ENCODE data around the gene FNDC10. TPM values are rescaled to one million over a fixed set of nuclear protein-coding genes. Genes with fewer than 3 reads are reported as not detected.
A peak's percentile ranks its signal among the peaks of the same experiment; 100 is the strongest.

FNDC10 gene
- total and polyA plus RNA-seq, 2 donors (not counting 3 experiments of a cell fraction or from before 2014, with no cell fraction given) = 1.5 to 2.3 TPM

DNA sequence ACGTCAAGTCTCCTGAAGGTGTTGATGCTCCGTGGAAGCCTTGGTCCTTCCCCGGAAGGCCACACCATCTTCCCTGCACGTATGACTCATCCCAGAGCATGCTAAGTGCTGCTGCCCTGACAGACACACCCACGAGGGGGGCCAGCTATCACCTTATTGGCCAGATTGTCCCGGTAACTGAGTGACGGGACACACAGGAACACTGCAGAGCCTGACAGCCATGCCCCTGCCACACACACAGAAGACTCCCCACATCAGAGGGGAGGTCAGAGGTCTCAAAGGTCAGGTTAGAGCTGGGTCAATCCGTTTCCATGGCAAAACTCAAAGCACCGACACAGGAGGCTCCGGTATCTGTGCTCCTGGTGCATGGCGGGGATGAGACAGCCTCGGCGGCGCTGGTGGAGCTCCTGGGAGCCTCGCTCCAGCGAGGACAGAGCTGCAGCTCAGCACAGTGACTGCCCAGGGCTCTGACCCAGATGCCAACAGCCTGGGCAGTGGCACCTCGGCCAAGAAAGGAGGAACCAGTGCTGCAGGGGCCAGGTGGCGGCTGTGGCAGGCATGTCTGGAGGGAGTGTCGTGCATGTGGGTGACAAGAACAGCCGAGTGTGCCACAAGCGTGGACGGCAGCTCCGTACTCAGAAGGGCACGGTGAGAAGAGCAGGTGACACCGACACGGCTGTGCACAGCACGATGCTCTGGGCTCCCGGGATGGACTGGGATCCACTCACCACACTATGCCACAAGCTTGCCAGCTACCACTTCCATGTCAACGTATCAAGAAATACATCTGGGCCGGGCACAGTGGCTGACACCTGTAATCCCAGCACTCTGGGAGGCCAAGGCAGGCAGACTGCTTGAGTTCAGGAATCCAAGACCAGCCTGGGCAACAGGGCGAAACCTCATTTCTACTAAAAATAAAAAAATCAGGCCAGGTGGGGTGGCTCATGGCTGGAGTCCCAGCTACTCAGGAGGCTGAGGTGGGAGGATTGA, 44.7 kb downstream of the FNDC10 start:
- FAIRE-seq = no peak
- Histone ChIP-seq H3K9ac (replicated peaks; ENCODE audit: extremely low read depth, insufficient read depth, low read length) (no peak overlapping the region), H3K27me3 (ENCODE audit: control insufficient read depth in 2 of 2, insufficient read depth in 2 of 2, low read length in 2 of 2) (no peaks in the 10 kb centered on the region), H4K20me1 (replicated peaks; ENCODE audit: control insufficient read depth, extremely low read depth, insufficient read depth, low read length) (no peaks in the 10 kb centered on the region), H3K4me2 (ENCODE audit: insufficient read depth, low read length) (no peak overlapping the region), H2AFZ (ENCODE audit: low read depth, low read length) (no peak overlapping the region), H3K4me1 (ENCODE audit: control insufficient read depth, extremely low read depth, insufficient read depth, low read length) (no peaks in the 10 kb centered on the region), H3K9me3 (replicated peaks; ENCODE audit: control insufficient read depth, insufficient read depth, low read length) (no peaks in the 10 kb centered on the region), H3K4me3 (replicated peaks in 1 of 3; ENCODE audit: insufficient read depth in 1 of 3, low read depth in 1 of 3, low read length in 3 of 3) (no peak overlapping the region), H3K9me1 (replicated peaks; ENCODE audit: control insufficient read depth, extremely low read depth, insufficient read depth, low read length) (no peaks in the 10 kb centered on the region), H3K79me2 (ENCODE audit: control insufficient read depth, insufficient read depth, low read length) (peaks cover 7% of the 10 kb centered on the region), H3K36me3 (ENCODE audit: control insufficient read depth in 2 of 2, extremely low read depth in 1 of 2, insufficient read depth in 2 of 2, low read length in 2 of 2) (peaks cover under 1 to 2% of the 10 kb centered on the region in 2 experiments), H3K27ac (ENCODE audit: insufficient read depth, low read depth, low read length) (no peak overlapping the region)
- CTCF ChIA-PET = interaction anchor here (0.9 to 1.3 kb wide), 2 partner anchors 7 to 18 kb away, joined by 3 to 5 read pairs; no protein-coding TSS in a partner anchor
- POLR2A ChIA-PET = no interaction called here
- dilution Hi-C loops (cut with MboI; ENCODE audit: extremely low pct_ligation_motif_present, low sequenced_read_pairs) (no loop called here), intact Hi-C loops (cut with micrococcal nuclease) (no loop called here)
- BruUV-seq (replicated peaks) = no TSS peak
- TF ChIP-seq, protein P1, sequence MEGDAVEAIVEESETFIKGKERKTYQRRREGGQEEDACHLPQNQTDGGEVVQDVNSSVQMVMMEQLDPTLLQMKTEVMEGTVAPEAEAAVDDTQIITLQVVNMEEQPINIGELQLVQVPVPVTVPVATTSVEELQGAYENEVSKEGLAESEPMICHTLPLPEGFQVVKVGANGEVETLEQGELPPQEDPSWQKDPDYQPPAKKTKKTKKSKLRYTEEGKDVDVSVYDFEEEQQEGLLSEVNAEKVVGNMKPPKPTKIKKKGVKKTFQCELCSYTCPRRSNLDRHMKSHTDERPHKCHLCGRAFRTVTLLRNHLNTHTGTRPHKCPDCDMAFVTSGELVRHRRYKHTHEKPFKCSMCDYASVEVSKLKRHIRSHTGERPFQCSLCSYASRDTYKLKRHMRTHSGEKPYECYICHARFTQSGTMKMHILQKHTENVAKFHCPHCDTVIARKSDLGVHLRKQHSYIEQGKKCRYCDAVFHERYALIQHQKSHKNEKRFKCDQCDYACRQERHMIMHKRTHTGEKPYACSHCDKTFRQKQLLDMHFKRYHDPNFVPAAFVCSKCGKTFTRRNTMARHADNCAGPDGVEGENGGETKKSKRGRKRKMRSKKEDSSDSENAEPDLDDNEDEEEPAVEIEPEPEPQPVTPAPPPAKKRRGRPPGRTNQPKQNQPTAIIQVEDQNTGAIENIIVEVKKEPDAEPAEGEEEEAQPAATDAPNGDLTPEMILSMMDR (IDR thresholded peaks at IDR 0.05; ENCODE audit: extremely low read depth in 1 of 2, insufficient read depth in 1 of 2, low read depth in 1 of 2, low read length in 2 of 2) = no peak
- TF ChIP-seq POLR2AphosphoS5 (IDR thresholded peaks at IDR 0.05; ENCODE audit: insufficient read depth, low read depth, low read length) (peak; percentile 49), MYC (IDR thresholded peaks at IDR 0.05; ENCODE audit: low read depth, low read length) (no peak), GATA2 (IDR thresholded peaks at IDR 0.05; ENCODE audit: insufficient read depth, insufficient read length, low read depth, low read length) (no peak), FOS (IDR thresholded peaks at IDR 0.05; ENCODE audit: borderline replicate concordance, insufficient read depth, low read length) (no peak), EZH2 (IDR thresholded peaks at IDR 0.05; ENCODE audit: borderline replicate concordance, low read depth, low read length, severe bottlenecking) (no peak), JUN (IDR thresholded peaks at IDR 0.05; ENCODE audit: borderline replicate concordance, insufficient read depth, insufficient read length, low read depth) (peak; percentile 30)
- TF ChIP-seq, protein P2, sequence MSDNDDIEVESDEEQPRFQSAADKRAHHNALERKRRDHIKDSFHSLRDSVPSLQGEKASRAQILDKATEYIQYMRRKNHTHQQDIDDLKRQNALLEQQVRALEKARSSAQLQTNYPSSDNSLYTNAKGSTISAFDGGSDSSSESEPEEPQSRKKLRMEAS (IDR thresholded peaks at IDR 0.05; ENCODE audit: insufficient read depth, insufficient read length) = no peak
- DNase-seq (ENCODE audit: low read depth, low spot score) = peak; percentile 20

Data from endothelial cell of umbilical vein (primary cell).